Pulmonary artery endothelial cell (primary cell): ENCODE results near the gene OR2W1. TPM values are rescaled to one million over a fixed set of nuclear protein-coding genes. Genes with fewer than 3 reads are reported as not detected.

Source experiments
- DNase-seq: peaks from one replicate; pipeline ENCODE4 v3.0.0-alpha.2; 2011; ENCODE audit warnings: low read depth, low spot score
- total RNA-seq: library from RNA; depleted of rRNA; stranded (reverse); fragments of >200 nt; gene quantifications from 2 replicates; pipeline ENCODE4 v1.2.3, GENCODE V29; 2014

OR2W1 gene
- total RNA-seq, 1 donor from 2014 or later, result not detected

- DNase-seq, result no peak
Observed at GRCh38 chr6:28996844-28997510, 48.0 kb downstream of the OR2W1 start.

GRCh38 chr6:28995093-28995650, 49.8 kb downstream of the OR2W1 start:
- DNase-seq, result no peak

Other genes starting within 250 kb of the OR2W1 start
- gene TRIM27, start 121.2 kb downstream of the OR2W1 start, total RNA-seq, result 54.3 and 64.5 TPM in 2 replicates
- 0.56 and 0.59 TPM in 2 replicates for gene ZNF311, start 39.9 kb downstream of the OR2W1 start, total RNA-seq
- not detected in 2 replicates for gene OR2B3, start 42.1 kb upstream of the OR2W1 start, total RNA-seq
- gene OR2J1, start 54.3 kb upstream of the OR2W1 start, total RNA-seq, result not detected in 2 replicates
- gene OR2J3, start 62.9 kb upstream of the OR2W1 start, total RNA-seq, result not detected in 2 replicates
- not detected in 2 replicates for gene OR2J2, start 125.7 kb upstream of the OR2W1 start, total RNA-seq